CD4-positive, alpha-beta T cell treated with Interleukin-15 for 1 hour (primary cell): ENCODE results near the gene SETD2.
A peak's percentile ranks its signal among the peaks of the same experiment; 100 is the strongest.
"Not testable (repeated sequence)": the region's sequence is repeated elsewhere in the genome, so short reads cannot be mapped to it uniquely, and the experiment has no call there.

Source experiments
- DNase-seq: peaks from one replicate; pipeline ENCODE4 v3.0.0-alpha.2; 2020

Gene SETD2

GRCh38 chr3:47026432-47026831, 137.5 kb downstream of the SETD2 start:
- DNase-seq: not testable (repeated sequence)

- no peak for DNase-seq
These were observed 139.0 kb downstream of the SETD2 start for GRCh38 chr3:47024932-47025331.

- DNase-seq: no peak
These were observed 141.3 kb downstream of the SETD2 start for GRCh38 chr3:47022641-47023071.

GRCh38 chr3:47020311-47020710, 143.6 kb downstream of the SETD2 start:
- DNase-seq: no peak

GRCh38 chr3:47019201-47019600, 144.7 kb downstream of the SETD2 start:
- no peak for DNase-seq

- no peak for DNase-seq
These were observed 145.7 kb downstream of the SETD2 start for GRCh38 chr3:47018269-47018611.

GRCh38 chr3:47017504-47018268, 146.2 kb downstream of the SETD2 start:
- no peak for DNase-seq

- DNase-seq: no peak
These were observed 146.9 kb downstream of the SETD2 start for GRCh38 chr3:47016934-47017435.

GRCh38 chr3:47016086-47016933, 147.6 kb downstream of the SETD2 start:
- no peak for DNase-seq

GRCh38 chr3:47015151-47015550, 148.8 kb downstream of the SETD2 start:
- DNase-seq: no peak

- no peak for DNase-seq
These were observed 149.9 kb downstream of the SETD2 start for GRCh38 chr3:47014036-47014435.

GRCh38 chr3:47013231-47013630, 150.7 kb downstream of the SETD2 start:
- DNase-seq: no peak

- DNase-seq: no peak
These were observed 151.3 kb downstream of the SETD2 start for GRCh38 chr3:47012342-47013230.

GRCh38 chr3:47011371-47011770, 152.5 kb downstream of the SETD2 start:
- DNase-seq: no peak

- no peak for DNase-seq
These were observed 153.0 kb downstream of the SETD2 start for GRCh38 chr3:47010910-47011309.

- DNase-seq: no peak
These were observed 153.7 kb downstream of the SETD2 start for GRCh38 chr3:47010111-47010712.

GRCh38 chr3:47009225-47010110, 154.4 kb downstream of the SETD2 start:
- DNase-seq: peak; percentile 91

GRCh38 chr3:47008851-47009224, 155.1 kb downstream of the SETD2 start:
- DNase-seq: no peak

GRCh38 chr3:47008234-47008796, 155.6 kb downstream of the SETD2 start:
- DNase-seq: no peak

GRCh38 chr3:47007482-47008233, 156.3 kb downstream of the SETD2 start:
- DNase-seq: no peak
